Mononuclear cell (primary cell): Measurements from ENCODE around the gene SON. TPM values are rescaled to one million over a fixed set of nuclear protein-coding genes. Genes with fewer than 3 reads are reported as not detected.
"Not testable (repeated sequence)": the region's sequence is repeated elsewhere in the genome, so short reads cannot be mapped to it uniquely, and the experiment has no call there.

Experiments
- H3K27me3 ChIP-seq: 2 replicates; pipeline ENCODE4 v1.6.0; 2011; ENCODE audit warnings: low read length, control low read depth; ENCODE audit not compliant: insufficient read depth
- H3K4me1 ChIP-seq: 2 replicates; pipeline ENCODE4 v1.5.1; 2011; ENCODE audit warnings: mild to moderate bottlenecking, low read length, control low read depth; ENCODE audit not compliant: insufficient read depth
- H3K4me3 ChIP-seq: 2 replicates; pipeline ENCODE4 v1.5.1; 2011; ENCODE audit warnings: mild to moderate bottlenecking, low read length, moderate library complexity
- H3K9me3 ChIP-seq: 2 replicates; pipeline ENCODE4 v1.5.1; 2011; ENCODE audit warnings: low read depth, mild to moderate bottlenecking, control low read depth, low read length
- total RNA-seq: library from RNA; depleted of rRNA; stranded (reverse); fragments of >200 nt; gene quantifications from one replicate; pipeline ENCODE4 v1.2.3, GENCODE V29; 2012

Gene SON
- total RNA-seq, 1 donor = 310 TPM

DNA sequence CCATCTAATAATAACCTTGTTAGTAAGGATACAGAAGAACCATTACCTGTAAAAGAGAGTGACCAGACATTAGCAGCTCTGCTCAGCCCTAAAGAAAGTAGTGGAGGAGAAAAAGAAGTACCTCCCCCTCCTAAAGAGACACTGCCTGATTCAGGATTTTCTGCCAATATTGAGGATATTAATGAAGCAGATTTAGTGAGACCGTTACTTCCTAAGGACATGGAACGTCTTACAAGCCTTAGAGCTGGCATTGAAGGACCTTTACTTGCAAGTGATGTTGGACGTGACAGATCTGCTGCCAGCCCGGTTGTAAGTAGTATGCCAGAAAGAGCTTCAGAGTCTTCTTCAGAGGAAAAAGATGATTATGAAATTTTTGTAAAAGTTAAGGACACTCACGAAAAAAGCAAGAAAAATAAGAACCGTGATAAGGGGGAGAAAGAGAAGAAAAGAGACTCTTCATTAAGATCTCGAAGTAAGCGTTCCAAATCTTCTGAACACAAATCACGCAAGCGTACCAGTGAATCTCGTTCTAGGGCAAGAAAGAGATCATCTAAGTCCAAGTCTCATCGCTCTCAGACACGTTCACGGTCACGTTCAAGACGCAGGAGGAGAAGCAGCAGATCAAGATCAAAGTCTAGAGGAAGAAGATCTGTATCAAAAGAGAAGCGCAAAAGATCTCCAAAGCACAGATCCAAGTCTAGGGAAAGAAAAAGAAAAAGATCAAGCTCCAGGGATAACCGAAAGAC lies 11.6 kb downstream of the SON start:
- Histone ChIP-seq H3K4me1 (no peaks in the 10 kb centered on the region), H3K27me3 (no peaks in the 10 kb centered on the region), H3K9me3 (no peaks in the 10 kb centered on the region), H3K4me3 (no peak overlapping the region)

DNA sequence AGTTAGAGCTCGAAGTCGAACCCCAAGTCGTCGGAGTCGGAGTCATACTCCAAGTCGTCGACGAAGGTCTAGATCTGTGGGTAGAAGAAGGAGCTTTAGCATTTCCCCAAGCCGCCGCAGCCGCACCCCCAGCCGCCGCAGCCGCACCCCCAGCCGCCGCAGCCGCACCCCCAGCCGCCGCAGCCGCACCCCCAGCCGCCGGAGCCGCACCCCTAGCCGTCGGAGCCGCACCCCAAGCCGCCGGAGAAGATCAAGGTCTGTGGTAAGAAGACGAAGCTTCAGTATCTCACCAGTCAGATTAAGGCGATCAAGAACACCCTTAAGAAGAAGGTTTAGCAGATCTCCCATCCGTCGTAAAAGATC lies 12.1 kb downstream of the SON start:
- H3K4me3 ChIP-seq = no peak overlapping the region

DNA sequence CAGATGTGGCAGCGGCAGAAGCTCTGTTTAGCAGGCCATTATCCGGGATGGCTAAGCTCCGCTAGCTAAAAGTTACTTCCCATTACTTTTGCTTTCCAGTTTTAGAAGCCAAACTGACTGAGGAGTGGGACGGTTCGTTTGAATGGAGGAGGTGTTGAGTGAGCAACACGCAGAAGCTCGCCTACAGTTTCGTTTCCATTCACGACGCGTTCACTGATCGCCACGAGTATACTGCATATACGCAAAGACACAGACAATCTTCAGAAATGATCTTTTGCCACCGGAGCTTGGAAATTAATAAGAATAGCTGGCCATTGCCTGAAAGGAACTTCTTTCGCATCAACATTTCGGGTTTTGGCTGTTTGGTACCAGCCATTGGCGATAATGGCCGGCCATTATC lies 14.6 kb downstream of the SON start:
- Histone ChIP-seq H3K4me3 (no peak overlapping the region), H3K4me1 (no peaks in the 10 kb centered on the region), H3K9me3 (no peaks in the 10 kb centered on the region), H3K27me3 (no peaks in the 10 kb centered on the region)

More for the DNA sequence above, 12.1 kb downstream of the SON start:
- Histone ChIP-seq H3K27me3 (no peaks in the 10 kb centered on the region), H3K9me3 (no peaks in the 10 kb centered on the region), H3K4me1 (no peaks in the 10 kb centered on the region)

DNA sequence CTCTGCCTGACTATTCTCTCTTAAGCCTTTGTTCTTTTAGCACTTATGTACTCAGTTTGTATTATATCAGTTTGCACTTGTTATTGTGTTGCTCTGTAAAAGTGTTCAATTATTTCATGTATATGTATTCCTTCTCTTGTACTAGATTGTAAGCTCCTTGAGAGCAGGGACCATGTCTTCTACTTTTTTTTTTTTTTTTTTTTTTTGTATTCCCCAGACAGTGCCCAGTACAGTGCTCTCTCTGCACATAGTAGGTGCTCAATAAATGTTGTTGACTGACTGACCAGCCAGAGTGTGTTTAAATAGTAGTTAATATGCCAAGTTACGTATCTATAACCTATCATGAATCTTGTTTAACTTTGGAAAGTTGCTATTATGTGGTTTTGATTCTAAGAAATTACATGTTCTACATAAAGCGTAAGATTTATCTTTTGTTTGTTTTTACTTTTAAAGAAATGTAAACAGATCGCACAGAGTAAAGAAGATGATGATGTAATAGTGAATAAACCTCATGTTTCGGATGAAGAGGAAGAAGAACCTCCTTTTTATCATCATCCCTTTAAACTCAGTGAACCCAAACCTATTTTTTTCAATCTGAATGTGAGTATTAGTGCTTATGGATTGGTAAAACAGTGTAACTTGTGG lies 16.1 kb downstream of the SON start:
- no peaks in the 10 kb centered on the region for H3K27me3 ChIP-seq
- no peak overlapping the region for H3K4me3 ChIP-seq
- H3K9me3 ChIP-seq = no peaks in the 10 kb centered on the region
- no peaks in the 10 kb centered on the region for H3K4me1 ChIP-seq

DNA sequence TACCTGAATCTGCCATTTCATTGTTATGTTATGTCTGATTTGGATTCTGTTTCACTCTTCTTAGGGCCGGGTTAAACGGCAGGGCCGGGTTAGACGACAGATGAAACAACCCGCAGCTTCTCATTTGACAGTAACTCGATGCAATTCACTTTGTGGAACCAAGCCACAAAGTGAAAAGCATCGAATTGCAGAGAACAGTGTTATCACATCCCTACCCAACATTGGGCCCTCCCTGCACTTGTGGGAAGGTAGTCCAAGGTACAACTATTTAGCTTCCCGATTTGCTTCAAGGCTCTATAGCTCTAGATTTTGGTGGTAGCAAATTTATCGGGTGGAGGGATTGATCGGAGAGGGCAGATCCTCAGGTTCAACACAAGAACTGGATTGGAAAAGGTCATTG lies 17.0 kb downstream of the SON start:
- Histone ChIP-seq H3K4me1 (no peaks in the 10 kb centered on the region), H3K9me3 (no peaks in the 10 kb centered on the region), H3K4me3 (no peak overlapping the region), H3K27me3 (no peaks in the 10 kb centered on the region)

DNA sequence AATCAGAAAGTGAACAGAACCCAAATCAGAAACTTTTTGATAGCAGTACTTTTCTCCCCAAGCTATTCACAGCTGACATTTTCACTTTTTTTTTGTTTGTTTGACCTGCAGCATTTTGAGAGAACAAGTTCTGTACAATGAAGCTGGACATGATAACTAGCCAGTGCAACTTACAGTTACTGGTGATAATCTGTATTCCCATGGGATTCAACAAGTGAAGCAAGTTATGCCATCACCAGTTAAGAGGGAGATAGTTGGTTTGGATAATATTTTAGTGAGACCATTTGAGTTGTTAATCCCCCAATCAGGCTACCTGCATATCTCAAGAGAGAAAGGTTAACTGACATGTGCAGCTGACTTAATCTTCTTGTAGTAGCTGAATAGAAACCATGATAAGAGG lies 18.1 kb downstream of the SON start:
- Histone ChIP-seq H3K4me3 (no peak overlapping the region), H3K27me3 (no peaks in the 10 kb centered on the region), H3K4me1 (no peaks in the 10 kb centered on the region), H3K9me3 (no peaks in the 10 kb centered on the region)

DNA sequence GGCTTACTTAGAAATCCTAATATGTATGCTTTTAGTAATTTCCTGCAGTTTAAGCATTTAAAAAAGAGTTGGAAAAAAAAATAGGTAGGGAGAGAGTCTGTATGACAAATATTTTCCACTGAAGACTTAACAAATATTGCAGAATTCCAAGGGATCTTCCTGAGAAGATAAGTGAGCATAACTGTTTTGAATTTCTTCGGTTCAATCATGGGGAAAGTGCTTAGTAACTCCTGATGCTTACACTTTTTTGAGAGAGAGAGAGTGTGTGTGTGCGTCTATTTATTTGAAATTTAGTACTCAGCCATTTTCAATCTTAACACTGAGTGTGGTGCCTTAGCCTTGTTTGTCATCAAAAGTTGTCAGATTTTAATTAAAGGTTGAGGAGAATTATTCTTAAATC lies 18.5 kb downstream of the SON start:
- Histone ChIP-seq H3K27me3 (no peaks in the 10 kb centered on the region), H3K9me3 (no peaks in the 10 kb centered on the region), H3K4me1 (no peaks in the 10 kb centered on the region), H3K4me3 (no peak overlapping the region)

DNA sequence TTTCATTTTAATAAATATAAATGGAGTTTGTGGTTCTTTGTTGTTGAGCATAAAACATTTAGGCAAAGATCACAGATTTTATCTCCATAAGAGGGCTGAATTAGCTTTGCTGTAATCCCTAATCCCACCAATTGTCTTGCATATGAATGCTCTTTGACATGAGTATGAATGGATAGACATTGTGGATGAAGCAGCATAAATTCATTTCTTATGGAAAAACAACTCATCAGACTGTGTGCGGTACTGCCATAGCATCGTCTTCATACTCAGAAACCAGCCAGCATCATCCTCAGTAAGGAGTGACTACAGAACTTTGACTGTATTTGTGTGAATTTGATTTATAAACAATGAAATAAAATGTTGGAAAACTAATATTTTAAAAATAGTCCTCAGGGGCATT lies 19.6 kb downstream of the SON start:
- H3K9me3 ChIP-seq = no peaks in the 10 kb centered on the region
- H3K27me3 ChIP-seq = no peaks in the 10 kb centered on the region
- H3K4me3 ChIP-seq = no peak overlapping the region
- H3K4me1 ChIP-seq = no peaks in the 10 kb centered on the region

DNA sequence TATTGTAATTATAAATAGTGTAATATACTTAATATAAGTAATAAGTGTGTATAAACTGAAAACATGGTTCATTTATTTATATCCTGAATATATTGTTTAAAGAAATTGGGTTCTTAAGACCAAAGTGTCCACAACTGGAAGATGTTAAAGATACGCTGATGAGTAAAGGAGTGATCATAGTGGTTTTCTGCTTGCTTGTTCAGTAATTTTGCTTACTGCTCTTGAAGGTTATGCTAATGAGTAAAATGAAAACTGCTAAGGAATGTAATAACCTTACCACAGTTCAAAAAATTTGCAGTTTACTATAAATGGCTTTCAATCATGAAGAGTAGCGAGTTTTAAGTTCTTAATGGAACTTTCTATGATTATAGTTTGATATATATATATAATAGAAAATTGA lies 23.7 kb downstream of the SON start:
- H3K9me3 ChIP-seq = no peaks in the 10 kb centered on the region
- no peaks in the 10 kb centered on the region for H3K27me3 ChIP-seq
- H3K4me1 ChIP-seq = no peaks in the 10 kb centered on the region
- no peak overlapping the region for H3K4me3 ChIP-seq

DNA sequence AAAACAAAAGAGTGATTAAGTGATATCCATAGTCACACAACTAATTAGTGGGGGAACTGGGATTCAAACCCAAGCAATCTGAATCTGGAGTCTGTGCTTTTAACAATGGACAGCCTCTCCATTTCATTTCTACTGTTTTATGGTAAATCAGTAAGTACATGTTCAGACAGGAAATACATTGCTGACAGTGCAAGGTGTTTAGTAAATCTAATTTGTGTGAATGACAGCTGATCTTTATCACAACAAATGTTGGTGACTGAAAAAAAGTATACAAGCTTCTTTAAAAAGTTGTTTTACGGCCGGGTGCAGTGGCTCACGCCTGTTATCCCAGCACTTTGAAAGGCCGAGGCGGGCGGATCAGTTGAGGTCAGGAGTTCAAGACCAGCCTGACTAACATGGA lies 25.1 kb downstream of the SON start:
- H3K27me3 ChIP-seq = no peaks in the 10 kb centered on the region
- H3K4me1 ChIP-seq = no peaks in the 10 kb centered on the region
- H3K9me3 ChIP-seq = no peaks in the 10 kb centered on the region
- H3K4me3 ChIP-seq = no peak overlapping the region

DNA sequence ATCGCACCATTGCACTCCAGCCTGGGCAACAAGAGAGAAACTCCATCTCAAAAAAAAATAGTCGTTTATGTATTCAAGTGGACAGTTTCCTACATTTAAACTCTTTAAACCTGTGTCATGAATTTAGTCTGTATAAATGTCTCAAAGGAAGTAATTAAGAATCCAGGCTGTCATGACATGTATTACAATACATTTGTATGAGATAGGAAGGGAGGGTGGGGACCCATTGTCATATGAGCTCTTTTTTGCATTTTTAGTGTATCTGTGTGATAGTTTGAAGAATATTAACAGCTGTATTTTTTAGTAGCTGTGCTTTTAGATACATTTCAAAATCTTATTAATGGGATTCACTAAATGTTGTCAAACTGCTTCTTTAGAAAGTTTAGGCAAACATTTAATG lies 25.6 kb downstream of the SON start:
- no peak overlapping the region for H3K4me3 ChIP-seq
- H3K27me3 ChIP-seq = no peaks in the 10 kb centered on the region
- H3K9me3 ChIP-seq = no peaks in the 10 kb centered on the region
- no peaks in the 10 kb centered on the region for H3K4me1 ChIP-seq

DNA sequence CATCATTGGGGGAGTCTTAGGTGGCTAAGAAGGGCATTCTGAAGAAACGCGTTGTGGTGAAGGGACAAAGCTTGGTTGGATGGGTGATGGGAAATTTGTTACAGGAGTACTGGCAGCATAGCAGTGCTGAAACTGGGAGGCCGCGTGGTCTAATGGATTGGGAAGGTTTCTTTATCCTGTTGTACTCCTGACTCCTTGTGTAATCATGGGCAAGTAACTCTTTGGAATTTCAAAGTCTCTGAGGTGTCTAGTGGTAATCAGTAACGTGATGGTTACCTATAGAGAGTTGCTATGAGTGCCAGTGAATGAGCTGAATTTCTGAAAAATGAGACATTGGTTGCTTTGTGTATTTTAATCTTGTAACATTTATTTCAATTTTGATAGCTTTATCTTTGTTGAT lies 27.2 kb downstream of the SON start:
- H3K4me1 ChIP-seq = no peaks in the 10 kb centered on the region
- H3K4me3 ChIP-seq = no peak overlapping the region
- H3K27me3 ChIP-seq = no peaks in the 10 kb centered on the region
- H3K9me3 ChIP-seq = no peaks in the 10 kb centered on the region

DNA sequence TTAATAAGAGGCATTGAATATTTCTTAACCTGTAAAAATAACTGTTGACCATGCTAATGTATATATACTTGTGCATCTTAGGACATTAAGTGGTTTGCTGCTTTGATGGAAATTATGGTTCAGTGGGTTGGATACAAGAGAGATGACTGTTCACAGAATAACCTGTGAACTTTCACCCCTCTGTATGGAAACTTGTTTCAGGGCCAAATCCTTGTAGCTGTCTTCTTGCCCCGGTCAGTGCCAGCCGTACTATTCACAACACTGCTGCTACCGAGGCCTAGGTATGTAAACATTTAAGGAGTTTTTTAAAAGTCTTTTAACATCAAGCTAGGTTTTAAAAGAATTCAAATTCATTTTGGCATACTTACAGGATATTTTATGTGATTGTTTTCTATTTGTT lies 29.5 kb downstream of the SON start:
- no peaks in the 10 kb centered on the region for H3K9me3 ChIP-seq
- H3K4me1 ChIP-seq = no peaks in the 10 kb centered on the region
- H3K4me3 ChIP-seq = no peak overlapping the region
- no peaks in the 10 kb centered on the region for H3K27me3 ChIP-seq

DNA sequence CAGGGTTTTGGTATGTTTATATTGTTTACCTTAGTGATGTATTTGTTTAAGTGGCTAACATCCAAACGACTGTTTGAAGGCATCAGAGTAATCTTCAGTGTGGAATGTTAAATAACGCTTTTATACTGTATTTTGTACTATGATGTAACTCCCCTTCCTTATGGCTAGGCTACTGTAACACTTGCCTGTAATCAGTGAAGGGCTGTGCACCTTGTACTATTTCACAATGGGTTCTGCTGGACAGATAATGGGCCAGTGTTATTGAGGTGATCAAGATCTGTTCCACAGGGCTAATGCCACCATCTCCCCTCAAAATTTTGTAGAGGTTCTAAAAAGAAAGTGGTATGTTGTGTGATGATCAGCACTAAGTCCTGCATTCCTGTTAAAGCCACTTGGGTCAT lies 33.9 kb downstream of the SON start:
- H3K9me3 ChIP-seq, H3K27me3 ChIP-seq, H3K4me1 ChIP-seq, H3K4me3 ChIP-seq: not testable (repeated sequence)

DNA sequence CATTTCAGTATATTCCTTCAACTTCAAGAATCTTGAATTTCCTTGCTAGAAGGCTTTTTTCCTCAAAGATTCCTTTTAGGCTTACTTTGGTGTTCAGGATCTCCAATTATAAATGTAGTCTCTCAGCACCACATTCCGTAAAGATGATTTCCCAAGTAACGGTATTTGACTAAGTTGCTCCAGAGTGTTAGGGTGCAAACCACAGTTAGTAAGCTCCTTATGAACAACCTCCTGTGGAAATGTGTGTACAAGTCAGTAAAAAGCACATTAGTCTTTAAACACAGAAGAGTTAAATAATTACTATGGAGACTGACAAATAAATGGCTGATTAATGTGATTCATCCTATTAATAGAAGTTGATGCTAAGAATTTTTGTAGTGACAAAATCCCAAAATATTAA lies 35.4 kb downstream of the SON start:
- Histone ChIP-seq H3K27me3 (no peaks in the 10 kb centered on the region), H3K4me1 (peaks cover 6% of the 10 kb centered on the region), H3K4me3 (no peak overlapping the region), H3K9me3 (no peaks in the 10 kb centered on the region)

DNA sequence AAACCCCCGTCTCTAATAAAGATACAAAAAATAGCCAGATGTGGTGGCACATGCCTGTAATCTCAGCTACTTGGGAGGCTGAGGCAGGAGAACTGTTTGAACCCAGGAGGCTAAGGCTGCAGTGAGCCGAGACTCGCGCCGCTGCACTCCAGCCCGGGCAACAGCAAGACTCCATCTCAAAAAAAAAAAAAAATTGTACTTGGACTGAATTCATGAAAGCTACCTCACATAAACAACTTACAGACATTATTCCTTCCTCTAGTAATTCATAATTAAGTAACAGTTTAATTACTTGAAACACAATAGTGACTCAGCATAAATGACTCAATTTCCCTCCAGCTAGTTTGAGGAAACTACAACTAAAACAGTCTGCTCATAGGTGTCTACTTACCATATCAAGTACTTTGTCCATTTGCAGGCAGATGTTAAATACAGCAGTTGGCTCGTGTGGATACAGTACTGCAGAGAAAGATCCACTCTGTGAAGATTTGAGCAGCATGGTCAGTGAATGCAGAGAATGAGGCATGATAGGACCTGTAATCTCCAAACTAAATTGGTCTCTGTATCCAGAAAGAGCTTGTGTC lies 36.2 kb downstream of the SON start:
- H3K9me3 ChIP-seq = no peaks in the 10 kb centered on the region
- H3K4me3 ChIP-seq = no peak overlapping the region
- H3K4me1 ChIP-seq = peaks cover 6% of the 10 kb centered on the region
- H3K27me3 ChIP-seq = no peaks in the 10 kb centered on the region
